Muscle of back (tissue), 11 donors: ENCODE data around the gene TSEN54. TPM values are rescaled to one million over a fixed set of nuclear protein-coding genes. Genes with fewer than 3 reads are reported as not detected.

ENCODE experiments used
- DNase-seq, 3 donors: peaks; one replicate each; pipeline versions ENCODE4 v3.0.0 to v3.0.0-alpha.2; 2013
- polyA plus RNA-seq, 10 donors: library from polyadenylated mRNA; unstranded; fragments of 120-200 nt; gene quantifications; one replicate each; pipeline ENCODE4 v1.2.1, GENCODE V29; 2013; ENCODE audit not compliant: insufficient read length in 10 of 10

TSEN54 gene
- polyA plus RNA-seq, 10 donors = 11.5 to 28.0 (median 20.8) TPM

DNA sequence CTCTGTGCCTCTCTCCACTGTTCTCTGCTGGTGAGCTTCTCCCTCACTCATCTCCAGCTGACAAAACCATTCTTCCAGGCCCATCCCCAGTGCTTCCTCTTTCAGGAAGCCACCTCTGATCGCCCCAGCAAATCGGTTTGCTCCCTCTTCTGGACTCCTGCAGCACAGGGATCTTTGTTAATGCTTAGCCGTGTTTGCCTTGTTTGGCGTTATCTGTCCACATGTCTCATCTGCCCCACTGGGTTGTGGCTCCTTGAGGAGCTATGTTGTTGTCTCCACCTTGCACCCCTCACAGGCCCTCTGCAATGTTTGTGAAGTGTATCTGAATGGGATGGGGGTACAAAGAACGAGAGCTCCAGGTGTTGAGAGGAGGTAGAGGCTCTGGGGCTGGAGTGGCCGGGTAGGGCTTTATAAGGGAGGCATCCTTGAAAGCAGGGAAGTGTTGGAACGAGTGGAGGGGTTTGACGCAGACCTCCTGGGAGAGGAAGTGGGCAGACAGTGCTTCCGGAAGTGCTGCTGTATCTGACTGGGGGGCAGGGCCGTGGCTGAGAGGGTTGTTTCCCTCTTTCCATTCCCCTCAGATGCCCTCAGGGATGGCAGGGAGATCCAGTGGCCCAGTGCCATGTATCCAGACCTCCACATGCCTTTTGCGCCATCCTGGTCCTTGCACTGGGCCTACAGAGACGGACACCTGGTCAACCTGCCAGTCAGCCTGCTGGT, 28.8 kb upstream of the TSEN54 start:
- peak in 1 of 3 donors; percentile 35 for DNase-seq

- no peak for DNase-seq
Observed at GRCh38 chr17:75488693-75489510, 27.4 kb upstream of the TSEN54 start.

DNA sequence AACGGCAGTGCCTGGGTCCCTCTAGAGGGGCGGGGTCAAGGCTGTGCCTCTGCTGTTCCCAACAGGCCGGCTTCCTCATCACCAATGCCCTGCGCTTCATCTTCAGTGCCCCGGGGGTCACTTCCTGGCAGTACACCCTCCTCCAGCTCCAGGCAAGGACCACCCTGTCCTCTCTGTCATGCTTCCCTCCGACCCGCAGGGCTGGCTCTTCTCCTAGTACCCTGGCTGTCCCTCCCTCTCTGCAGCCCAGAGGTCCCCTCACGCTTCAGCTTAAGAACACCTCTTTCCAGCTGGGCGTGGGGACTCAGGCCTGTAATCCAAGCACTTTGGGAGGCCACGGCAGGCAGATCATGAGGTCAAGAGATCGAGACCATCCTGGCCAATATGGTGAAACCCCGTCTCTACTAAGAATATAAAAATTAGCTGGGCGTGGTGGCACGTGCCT, 26.8 kb upstream of the TSEN54 start:
- DNase-seq = no peak

GRCh38 chr17:75490173-75490743, 26.1 kb upstream of the TSEN54 start:
- no peak for DNase-seq

GRCh38 chr17:75490953-75491649, 25.2 kb upstream of the TSEN54 start:
- no peak for DNase-seq

GRCh38 chr17:75491680-75492079, 24.6 kb upstream of the TSEN54 start:
- no peak for DNase-seq

GRCh38 chr17:75492555-75493168, 23.7 kb upstream of the TSEN54 start:
- no peak for DNase-seq

DNA sequence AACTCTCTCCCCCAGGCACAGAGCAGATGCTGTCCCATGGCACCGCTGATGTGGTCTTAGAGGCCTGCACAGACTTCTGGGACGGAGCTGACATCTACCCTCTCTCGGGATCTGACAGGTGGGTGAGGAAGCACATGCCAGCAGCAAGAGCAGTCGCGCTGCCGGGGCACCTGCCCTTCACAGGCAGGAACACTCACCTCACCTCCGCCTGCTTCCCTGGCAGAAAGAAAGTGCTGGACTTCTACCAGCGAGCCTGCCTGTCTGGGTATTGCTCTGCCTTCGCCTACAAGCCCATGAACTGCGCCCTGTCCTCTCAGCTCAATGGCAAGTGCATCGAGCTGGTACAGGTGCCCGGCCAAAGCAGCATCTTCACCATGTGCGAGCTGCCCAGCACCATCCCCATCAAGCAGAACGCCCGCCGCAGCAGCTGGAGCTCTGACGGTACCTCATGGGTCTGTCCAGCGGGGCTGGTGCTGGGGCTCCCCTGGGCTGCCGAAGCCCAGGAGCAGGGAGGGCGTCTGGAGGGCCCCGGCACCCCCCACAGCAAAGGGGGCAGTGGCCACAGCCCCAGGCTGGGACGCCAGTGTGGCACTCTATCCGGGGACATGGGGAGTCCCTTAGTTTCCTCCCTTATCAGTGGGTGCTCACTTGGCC, 22.7 kb upstream of the TSEN54 start:
- DNase-seq = no peak

DNA sequence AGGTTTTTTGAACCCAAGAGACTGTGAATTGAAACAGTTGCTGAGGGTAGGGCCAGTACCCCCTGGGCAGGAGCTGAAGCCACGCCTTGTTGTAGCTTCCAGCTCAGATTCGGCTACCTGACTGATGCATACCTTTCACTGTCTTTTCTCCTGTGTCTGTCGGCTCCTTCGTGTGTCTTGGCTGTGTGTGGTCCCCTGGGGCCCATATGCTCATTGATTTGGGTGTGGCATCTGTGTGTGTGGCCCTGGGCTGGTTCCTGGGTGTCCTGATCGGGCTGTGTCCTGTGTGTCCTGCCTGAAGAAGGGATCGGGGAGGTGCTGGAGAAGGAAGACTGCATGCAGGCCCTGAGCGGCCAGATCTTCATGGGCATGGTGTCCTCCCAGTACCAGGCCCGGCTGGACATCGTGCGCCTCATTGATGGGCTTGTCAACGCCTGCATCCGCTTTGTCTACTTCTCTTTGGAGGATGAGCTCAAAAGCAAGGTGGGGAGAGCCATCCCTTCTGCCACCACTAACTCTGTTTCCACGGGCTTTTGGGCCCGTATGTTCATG, 21.9 kb upstream of the TSEN54 start:
- no peak for DNase-seq

GRCh38 chr17:75496005-75496404, 20.3 kb upstream of the TSEN54 start:
- DNase-seq = no peak

GRCh38 chr17:75498039-75498725, 18.1 kb upstream of the TSEN54 start:
- no peak for DNase-seq

DNA sequence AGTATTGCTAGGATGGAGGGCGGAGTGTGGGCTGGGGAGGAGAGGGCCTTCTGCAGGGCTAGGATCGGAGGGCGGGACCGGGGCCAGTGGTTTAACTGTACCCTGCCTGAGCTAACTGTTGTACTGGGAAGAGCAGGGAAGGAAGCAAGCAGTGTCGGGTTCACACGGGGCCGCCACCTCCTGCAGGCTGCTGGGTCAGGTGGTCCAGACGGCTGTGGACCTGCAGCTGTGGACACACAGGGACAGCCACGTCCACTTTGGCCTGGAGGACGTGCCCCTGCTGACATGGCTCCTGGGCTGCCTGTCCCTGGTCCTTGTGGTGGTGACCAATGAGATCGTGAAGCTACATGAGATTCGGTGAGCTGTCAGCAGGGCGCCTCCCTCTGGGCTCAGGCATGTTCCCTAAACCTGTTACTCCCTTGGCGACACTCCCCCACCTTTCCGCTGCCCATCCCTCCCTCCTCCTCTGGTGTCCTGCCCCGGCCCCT, 17.6 kb upstream of the TSEN54 start:
- peak in 1 of 3 donors; percentile 27 for DNase-seq

- no peak for DNase-seq
Observed at GRCh38 chr17:75499313-75500022, 16.9 kb upstream of the TSEN54 start.

GRCh38 chr17:75500419-75501216, 15.7 kb upstream of the TSEN54 start:
- no peak for DNase-seq

DNA sequence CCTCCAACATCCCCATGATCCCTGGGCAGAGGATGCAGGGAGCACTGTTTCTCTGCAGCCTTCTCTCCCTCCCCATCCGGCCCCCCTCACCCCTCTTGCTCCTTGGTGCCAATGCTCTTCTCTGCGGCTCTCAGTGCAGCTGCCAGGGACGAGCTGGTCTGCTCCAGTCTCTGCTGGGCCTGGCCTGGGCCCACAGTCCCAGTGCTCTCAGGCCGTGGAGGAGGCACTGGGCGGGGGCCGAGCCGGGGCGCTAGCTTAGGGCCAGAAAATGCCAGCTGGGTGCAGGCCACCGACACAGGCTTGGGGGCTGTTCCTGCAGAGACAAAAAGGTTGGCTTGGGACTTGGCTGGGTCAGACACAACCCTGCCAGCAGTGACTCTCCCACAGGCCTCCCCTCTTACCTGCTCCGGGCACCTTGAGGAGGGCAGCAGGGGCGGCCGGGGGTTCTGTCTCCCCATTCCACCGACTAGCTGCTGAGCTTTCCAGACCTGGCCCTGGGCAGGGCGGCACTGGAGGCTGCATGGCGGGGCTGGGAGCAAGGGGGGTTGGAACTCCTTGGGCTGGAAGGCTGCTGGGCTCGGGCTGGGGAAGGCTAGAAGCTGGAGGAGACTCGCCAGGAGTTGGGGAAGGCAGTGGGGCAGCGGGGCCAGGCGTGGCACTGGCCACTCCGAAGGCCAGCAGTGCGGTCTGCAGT, 14.8 kb upstream of the TSEN54 start:
- DNase-seq = peak in 1 of 3 donors; percentile 42

DNA sequence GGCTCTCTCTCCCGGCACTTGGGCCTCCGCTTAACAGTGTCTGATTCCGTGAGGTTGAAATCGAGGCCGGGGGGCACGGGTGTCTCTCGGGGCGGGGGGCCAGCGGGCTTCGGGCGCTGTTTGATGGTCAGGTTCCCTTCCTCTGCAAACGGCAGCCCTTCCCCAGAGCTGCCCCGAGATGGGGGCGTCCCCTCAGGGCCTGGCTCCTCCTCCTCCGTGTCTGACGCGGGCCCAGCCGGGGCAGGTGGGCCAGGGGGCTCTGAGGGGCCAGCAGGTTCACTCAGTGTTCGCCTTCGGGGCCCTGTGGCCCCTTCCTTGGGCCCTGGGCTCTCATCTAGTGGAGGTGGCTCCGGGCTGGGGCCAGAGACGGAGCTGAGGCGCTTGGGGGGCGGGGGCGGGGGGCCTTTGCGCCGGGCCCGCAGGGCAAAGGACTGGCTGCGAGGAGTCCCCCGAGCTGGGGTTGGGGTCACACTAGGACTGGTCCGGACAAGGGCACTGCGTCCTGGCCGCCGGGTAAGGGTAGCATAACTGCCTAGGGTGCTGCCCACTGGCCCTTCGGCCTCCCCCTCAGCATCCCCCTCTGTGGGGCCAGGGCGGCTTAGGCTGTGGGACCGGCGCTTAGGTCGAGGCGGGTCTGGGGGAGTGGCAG, 14.1 kb upstream of the TSEN54 start:
- no peak for DNase-seq

DNA sequence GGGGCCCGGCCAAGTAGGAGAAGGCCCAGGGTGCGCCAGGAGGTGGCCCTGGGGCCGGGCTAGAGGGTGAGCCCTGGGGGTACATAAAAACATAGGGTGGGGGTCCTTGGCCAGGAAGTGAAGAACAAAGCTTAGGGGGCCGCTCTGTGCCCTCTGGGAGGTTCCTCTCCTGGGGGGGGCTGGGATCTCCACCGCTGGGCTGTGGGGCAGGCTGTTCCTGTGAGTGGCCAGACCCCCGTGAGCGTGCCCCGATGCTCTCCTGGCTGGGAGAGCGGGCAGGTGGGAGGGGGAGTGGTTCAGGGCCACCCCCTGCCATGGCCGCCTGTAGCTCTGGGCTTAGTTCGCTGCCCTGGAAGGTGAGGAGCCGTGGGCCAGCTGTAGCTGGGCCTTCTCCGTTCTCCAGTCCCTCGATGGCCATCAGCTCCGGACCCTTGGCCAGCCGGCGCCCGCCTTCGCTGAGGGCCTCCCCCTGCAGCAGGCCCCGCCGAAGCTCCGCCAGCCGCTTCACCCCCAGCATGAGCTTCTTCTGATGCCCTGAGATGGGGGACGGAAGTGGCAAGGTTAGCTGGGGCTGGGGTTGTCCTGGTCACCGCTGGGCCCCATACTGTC, 13.5 kb upstream of the TSEN54 start:
- no peak for DNase-seq
